Prostate gland (tissue), 2 donors: ENCODE results near the gene SMIM36. TPM values are rescaled to one million over a fixed set of nuclear protein-coding genes. Genes with fewer than 3 reads are reported as not detected.

Source experiments
- DNase-seq: peaks from one replicate; pipeline ENCODE4 v3.0.0-alpha.2; 2019; ENCODE audit warnings: low spot score
- H3K27ac ChIP-seq, 2 donors: fragments of 200-600 bp; sonication (generic); 2 replicates each; pipeline ENCODE4 v1.5.1; 2017 to 2019
- H3K27me3 ChIP-seq: fragments of 200-600 bp; sonication (generic); replicated peaks from 2 replicates; pipeline ENCODE4 v1.5.1; 2019; ENCODE audit not compliant: insufficient read depth
- H3K36me3 ChIP-seq, 2 donors: fragments of 200-600 bp; sonication (generic); 1 replicate in 1 of 2; 2 replicates in 1 of 2; pipeline versions ENCODE4 v1.5.1 to v1.8.1; 2017 to 2019
- H3K4me1 ChIP-seq: fragments of 200-600 bp; sonication (generic); replicated peaks from 2 replicates; pipeline ENCODE4 v1.5.1; 2019
- H3K4me3 ChIP-seq, 2 donors: fragments of 200-600 bp; sonication (generic); 2 replicates each; pipeline ENCODE4 v1.5.1; 2017 to 2019
- H3K9me3 ChIP-seq: fragments of 200-600 bp; sonication (generic); 2 replicates; pipeline ENCODE4 v1.5.1; 2017
- CTCF ChIP-seq, 4 experiments: fragments of 200-600 bp in 2 of 4; fragments of 450-650 bp in 2 of 4; sonication (generic) in 2 of 4; IDR thresholded peaks; 1 replicate in 3 of 4; 2 replicates in 1 of 4; pipeline ENCODE4 v1.5.1; 2016 to 2019; ENCODE audit warnings: antibody characterized with exemption in 4 of 4, mild to moderate bottlenecking in 2 of 4, moderate library complexity in 2 of 4
- POLR2A ChIP-seq: fragments of 450-650 bp; IDR thresholded peaks from one replicate; pipeline ENCODE4 v1.6.1; 2016; ENCODE audit warnings: antibody characterized with exemption, mild to moderate bottlenecking
- POLR2AphosphoS5 ChIP-seq: sonication (generic); formaldehyde crosslinking; IDR thresholded peaks from one replicate; pipeline ENCODE4 v1.6.1; 2017; ENCODE audit warnings: antibody characterized with exemption
- WGBS: methylation state at CpG from one replicate; pipeline ENCODE4 v1.1.5; 2018; 5-methylcytosine and 5-hydroxymethylcytosine counted together
- intact Hi-C: fragments of 100-400 bp; cut with DNase I; formaldehyde crosslinking; loops from one replicate; pipeline ENCODE4 v1.14.2; 2022
- total RNA-seq, 2 donors: library from RNA; depleted of rRNA; stranded (reverse); fragments of >200 nt; gene quantifications; one replicate each; pipeline ENCODE4 v1.1.0, GENCODE V29; 2016

SMIM36 gene
- not detected for total RNA-seq

GRCh38 chr17:55510986-55511721 is at the start of gene SMIM36:
SMIM36 (minus strand) TSS chr17:55511452.
- no peak within 1 kb of the TSS for H3K27ac ChIP-seq
- TF ChIP-seq CTCF (IDR thresholded peaks at IDR 0.05) = no peak
- no peak for TF ChIP-seq POLR2AphosphoS5
- TF ChIP-seq POLR2A = no peak
- no peaks in the 10 kb centered on the region for H3K27me3 ChIP-seq
- intact Hi-C loops = loop anchor here (5.0 to 10.0 kb wide), 5 partner anchors 94 to 519 kb away; no protein-coding TSS in a partner anchor
- no peak for DNase-seq
- 97% methylated on average over 18 of the region's 18 CpGs for WGBS
- H3K36me3 ChIP-seq = no peaks in the 10 kb centered on the region
- no peak within 1 kb of the TSS for H3K4me3 ChIP-seq
- H3K4me1 ChIP-seq = no peaks in the 10 kb centered on the region
- H3K9me3 ChIP-seq = no peaks in the 10 kb centered on the region

- H3K9me3 ChIP-seq = no peaks in the 10 kb centered on the region
- H3K36me3 ChIP-seq = no peaks in the 10 kb centered on the region
- H3K27me3 ChIP-seq = no peaks in the 10 kb centered on the region
- no peak overlapping the region for H3K27ac ChIP-seq
- no peaks in the 10 kb centered on the region for H3K4me1 ChIP-seq
- no peak overlapping the region for H3K4me3 ChIP-seq
- WGBS = 87% methylated on average over 8 of the region's 8 CpGs
- no peak for DNase-seq
- TF ChIP-seq POLR2AphosphoS5 (no peak), CTCF (IDR thresholded peaks at IDR 0.05) (no peak), POLR2A (no peak)
- intact Hi-C loops = no loop called here
Observed at GRCh38 chr17:55555772-55556171, 44.5 kb upstream of the SMIM36 start.

- H3K9me3 ChIP-seq = no peaks in the 10 kb centered on the region
- intact Hi-C loops = no loop called here
- TF ChIP-seq POLR2A (no peak), POLR2AphosphoS5 (no peak), CTCF (IDR thresholded peaks at IDR 0.05) (peak in 1 of 4 experiments; percentile 6)
- 61% methylated on average over 2 of the region's 2 CpGs for WGBS
- no peaks in the 10 kb centered on the region for H3K4me1 ChIP-seq
- DNase-seq = no peak
- H3K27me3 ChIP-seq = no peaks in the 10 kb centered on the region
- H3K36me3 ChIP-seq = no peaks in the 10 kb centered on the region
- no peak overlapping the region for H3K4me3 ChIP-seq
- no peak overlapping the region for H3K27ac ChIP-seq
Observed at GRCh38 chr17:55549140-55549539, 37.9 kb upstream of the SMIM36 start.

- Histone ChIP-seq H3K4me3 (no peak overlapping the region), H3K27me3 (no peaks in the 10 kb centered on the region), H3K9me3 (no peaks in the 10 kb centered on the region), H3K36me3 (no peaks in the 10 kb centered on the region), H3K4me1 (no peaks in the 10 kb centered on the region), H3K27ac (no peak overlapping the region)
- DNase-seq = no peak
- intact Hi-C loops = no loop called here
- TF ChIP-seq POLR2AphosphoS5 = no peak
- no peak for TF ChIP-seq CTCF (IDR thresholded peaks at IDR 0.05)
- TF ChIP-seq POLR2A = no peak
- WGBS = 73% methylated on average over 1 of the region's 1 CpG
Observed at GRCh38 chr17:55546991-55547664, 35.9 kb upstream of the SMIM36 start.

- intact Hi-C loops = no loop called here
- Histone ChIP-seq H3K36me3 (no peaks in the 10 kb centered on the region), H3K9me3 (no peaks in the 10 kb centered on the region), H3K4me3 (no peak overlapping the region), H3K27ac (no peak overlapping the region), H3K27me3 (no peaks in the 10 kb centered on the region), H3K4me1 (no peaks in the 10 kb centered on the region)
- WGBS = 96% methylated on average over 2 of the region's 2 CpGs
- DNase-seq = no peak
- TF ChIP-seq POLR2AphosphoS5 (no peak), CTCF (IDR thresholded peaks at IDR 0.05) (no peak), POLR2A (no peak)
Observed at GRCh38 chr17:55546481-55546880, 35.2 kb upstream of the SMIM36 start.
